Measurements from ENCODE around the gene PSMF1.

Gene PSMF1

GRCh38 chr20:1195226-1195625 is 76.8 kb downstream of the PSMF1 start:
- DNase-seq: no peak

DNA sequence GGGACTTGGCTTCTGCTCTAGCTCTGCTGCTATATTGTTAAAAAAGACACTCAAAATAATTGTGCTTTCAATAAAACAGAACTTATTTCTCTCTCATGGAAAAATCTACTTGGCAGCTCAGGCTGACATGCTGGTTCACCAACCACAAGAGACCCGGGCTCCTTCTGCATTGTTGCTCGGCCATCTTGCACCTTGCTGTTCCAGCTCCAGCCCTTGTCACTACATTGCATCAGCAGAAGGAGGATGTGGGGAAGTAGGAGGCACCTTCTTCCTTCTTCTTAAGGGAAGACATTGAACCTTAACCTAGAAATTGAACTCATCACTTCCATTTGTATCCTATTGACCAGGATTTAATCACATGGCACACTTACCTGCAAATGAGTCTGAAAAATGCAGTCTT is 78.2 kb downstream of the PSMF1 start:
- no peak for DNase-seq

GRCh38 chr20:1197801-1198200 is 79.4 kb downstream of the PSMF1 start:
- no peak for DNase-seq

GRCh38 chr20:1198751-1199150 is 80.3 kb downstream of the PSMF1 start:
- no peak for DNase-seq

DNA sequence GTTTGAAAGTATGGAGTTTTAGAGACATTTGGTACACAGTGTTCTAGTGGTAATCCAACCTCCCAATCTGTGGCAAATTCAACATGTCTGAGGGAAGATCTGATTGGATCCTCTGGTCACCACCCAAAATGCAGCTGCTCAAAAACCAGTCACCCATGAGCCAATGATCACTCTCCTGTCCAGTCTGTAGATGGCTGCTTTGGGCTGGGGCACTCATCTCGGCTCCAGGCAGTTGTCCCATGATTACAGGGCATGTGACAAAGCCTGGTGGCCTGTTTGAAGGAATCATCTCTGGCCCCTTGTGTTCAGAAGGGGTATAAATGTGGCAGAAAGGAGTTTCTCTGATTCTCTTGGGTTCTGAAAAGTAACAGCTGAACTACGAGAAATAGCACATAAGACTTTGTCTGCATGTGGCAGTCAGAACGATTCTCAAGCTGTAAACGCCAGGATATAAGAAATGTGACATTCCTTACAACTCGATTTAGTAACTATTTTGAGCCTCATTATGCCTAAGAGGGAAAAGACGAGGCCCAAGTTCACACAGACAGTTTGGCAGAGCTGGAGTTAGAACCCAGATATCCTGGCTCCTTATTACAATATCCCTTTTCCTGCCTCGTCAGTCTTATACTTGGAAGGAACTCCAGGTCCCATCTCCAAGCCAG is 80.9 kb downstream of the PSMF1 start:
- DNase-seq: no peak

DNA sequence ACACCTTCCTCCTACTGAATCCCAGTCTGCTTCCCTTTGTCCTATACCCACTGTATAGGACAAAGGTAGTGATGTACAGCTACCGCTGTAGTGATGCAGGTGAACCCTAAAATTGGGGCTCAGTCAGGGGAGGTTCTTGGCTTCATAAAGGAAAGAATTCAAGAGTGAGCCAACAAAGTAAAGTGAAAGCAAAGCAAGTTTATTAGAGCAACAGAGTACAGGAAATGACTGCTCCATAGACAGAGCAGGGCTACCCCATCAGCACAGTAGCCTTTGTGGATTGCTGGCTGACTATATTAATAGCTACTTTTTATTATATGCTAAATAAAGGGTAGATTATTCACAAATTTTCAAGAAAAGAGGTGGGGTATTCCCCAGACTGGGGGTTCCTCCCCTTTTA is 81.6 kb downstream of the PSMF1 start:
- DNase-seq: no peak

DNA sequence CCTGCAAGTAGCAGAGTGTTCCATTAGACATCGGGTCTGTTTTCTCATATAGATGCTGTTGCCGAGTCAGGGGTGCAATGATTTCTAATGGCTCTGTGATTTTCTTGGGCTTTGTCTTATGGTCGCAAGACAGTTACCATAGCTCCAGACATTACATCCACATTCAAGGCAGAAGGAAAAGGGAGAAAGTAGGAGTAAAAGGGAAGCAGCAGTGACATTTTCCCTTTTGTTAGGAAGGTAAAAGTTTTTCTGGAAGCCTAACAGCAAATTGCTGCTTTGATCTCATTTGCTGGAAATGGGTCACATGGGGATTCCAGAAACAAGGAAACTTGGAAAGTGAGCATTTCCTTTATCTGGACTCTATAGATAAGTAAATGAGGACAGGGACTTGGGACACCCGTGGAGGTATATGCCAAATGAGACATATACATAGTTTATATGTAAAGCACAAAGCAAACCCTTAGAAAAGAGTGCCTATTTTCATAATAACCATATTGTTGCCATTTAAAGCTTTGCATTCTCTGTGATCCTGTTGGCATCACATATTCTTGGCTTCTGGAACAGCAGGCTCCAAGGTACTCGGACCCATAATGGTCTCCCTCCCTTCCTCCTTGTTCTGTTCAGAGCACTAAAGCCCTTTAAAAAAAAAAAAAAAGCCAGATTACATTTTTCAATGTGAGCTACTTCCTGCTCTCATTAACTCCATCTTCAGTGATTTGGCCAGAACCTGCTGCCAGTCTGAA is 84.5 kb downstream of the PSMF1 start, which contains the start of gene C20orf202:
Gene C20orf202 (plus strand): TSS at position 693 of the 743 bp plus-strand sequence. CDS start 132 bp downstream, outside the sequence.
- no peak for DNase-seq

DNA sequence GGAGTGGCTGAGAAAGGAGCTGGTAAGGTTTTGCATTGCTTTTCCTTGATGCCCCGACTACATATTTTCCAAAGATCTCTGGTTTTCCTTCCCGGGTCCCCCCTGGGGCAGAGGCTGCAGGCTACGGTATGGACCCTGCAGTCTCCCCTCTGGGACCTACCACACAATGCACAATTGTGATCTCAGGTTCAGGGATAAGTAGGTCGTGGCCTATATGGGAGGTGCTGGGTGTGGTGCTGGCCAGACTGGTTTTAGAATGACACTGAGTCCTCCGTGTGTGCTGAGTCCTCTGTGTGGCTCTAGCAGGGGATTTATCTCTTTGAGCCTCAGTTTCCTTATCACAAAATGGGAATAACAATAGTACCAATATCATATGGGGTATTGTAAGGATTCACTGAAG is 85.2 kb downstream of the PSMF1 start:
- DNase-seq: no peak

DNA sequence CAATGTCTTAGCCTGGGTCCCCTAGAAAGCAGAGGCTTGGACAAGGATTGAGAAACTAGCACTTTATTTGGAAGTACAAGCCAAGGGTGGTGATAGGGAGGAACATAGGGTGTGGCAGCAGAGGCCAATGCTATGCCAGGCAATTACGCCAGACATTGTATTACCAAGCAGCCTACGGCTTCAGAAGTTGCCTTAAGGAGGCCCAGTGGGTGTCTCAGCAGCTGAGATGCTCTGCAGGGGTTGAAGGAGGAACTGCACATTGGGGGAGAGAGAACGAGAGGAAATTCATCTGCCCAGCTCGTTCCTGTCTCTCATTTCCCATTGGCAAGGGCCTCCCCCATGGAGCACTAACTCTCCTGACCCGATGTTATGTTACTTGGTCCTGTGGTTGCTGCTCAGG is 85.7 kb downstream of the PSMF1 start:
- no peak for DNase-seq

DNA sequence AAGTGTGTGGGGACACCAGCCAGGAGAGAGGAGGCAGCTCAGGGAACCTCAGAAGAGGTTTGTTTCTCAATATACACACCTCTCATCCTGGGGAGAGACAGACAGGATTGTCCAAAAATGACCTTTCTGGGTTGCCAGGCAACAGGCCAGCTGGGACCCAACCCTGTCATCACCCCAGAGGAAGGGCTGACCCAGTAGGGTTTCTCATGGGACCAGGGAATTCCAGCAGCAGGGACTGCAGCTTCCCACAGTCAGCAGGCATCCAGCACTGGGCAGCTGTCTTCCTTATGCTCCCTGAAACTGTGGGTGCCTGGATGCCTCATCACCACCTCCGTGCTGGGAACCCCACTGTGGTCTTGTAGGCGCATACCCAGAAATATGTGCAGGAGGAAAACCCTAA is 86.2 kb downstream of the PSMF1 start:
- no peak for DNase-seq

GRCh38 chr20:1205802-1206201 is 87.4 kb downstream of the PSMF1 start:
- no peak for DNase-seq

- DNase-seq: no peak
Observed at GRCh38 chr20:1206366-1207148, 88.2 kb downstream of the PSMF1 start.

DNA sequence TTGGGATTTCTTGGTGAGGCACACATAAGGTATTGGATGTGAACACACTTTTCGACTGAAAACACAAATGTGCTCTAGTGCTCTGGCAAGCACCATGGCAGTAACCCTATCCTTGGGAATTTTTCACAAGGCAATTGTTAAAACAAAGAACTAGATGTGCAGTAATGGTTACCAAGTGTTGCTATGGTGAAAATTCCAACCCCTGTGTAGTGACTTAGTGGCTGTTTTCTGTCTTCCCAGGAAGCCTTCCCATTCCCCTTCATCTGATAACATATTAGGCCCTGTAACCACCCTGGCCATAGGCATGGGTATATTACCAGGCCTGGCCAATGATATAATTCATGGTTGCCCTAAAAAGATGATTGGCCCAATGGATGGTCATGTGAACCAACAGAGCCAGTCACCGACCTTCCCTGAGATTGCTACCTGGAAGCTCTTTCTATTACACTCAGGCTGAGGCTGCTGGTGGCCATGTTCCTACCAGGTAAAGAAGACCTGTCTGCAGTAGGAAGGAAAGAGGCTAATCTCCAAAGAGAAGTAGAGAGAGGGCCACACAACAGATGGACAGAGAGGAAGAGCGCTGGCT is 89.0 kb downstream of the PSMF1 start:
- DNase-seq: no peak

DNA sequence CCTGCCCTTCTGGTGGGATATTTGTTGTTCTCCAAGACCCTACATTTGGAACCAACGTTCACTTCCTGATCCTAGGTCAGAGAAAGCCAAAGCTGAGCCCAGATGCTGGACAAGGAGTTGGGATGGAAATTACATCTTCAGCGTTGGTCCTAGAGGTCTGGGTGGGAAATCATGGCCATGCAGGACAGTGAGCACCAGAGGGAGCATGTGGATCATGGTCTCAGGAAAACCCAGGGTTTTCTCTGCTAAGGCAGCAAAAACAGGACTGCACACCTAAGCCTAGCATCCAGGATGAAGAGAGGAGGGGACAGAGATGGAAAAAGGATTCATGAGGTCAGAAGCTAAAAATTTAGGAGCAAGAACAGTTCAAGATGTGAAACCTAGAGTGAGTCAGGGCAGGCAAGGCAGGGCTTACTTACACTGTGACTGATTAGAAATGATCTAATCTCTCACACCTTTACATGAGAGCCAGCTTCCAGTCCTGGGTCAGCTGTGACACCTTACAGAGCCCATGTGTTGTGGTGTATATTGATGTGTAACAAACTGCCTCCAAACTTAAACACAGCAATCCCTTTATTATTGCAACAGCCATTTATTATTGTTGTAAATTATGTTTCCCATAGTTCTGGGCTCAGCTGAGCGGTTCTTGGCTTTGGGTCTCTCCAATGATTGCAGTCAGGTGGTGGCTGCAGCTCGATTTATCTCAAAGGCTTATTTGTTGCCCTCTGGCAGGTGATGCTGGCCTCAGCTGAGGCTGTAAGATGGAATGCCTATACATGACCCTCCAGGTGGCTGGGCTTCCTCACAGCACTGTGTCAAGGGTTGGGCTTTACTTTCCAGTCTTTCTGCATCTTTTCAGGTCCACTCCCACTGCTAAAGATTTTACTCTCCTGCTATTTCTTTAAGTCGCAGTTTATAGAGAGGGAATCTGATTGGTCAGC is 91.3 kb downstream of the PSMF1 start:
- peak in 1 of 2 experiments; percentile 7 for DNase-seq

DNA sequence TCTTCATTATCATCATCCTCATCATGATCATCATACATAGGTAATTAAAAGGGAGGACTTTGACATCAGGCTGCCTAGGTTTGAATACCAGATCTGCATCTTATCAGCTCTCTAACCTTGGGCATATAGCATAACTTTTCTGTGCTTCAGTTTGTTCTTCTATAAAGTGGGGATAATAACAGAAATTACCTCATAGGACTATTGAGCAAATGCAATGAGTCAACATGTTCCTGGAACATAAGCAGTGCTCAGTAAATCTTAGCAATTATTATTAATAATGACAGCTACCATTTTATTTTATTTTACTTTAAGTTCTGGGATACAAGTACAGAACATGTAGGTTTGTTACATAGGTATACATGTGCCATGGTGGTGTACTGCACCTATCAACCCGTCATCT is 92.1 kb downstream of the PSMF1 start:
- DNase-seq: no peak

- no peak for DNase-seq
Observed at GRCh38 chr20:1212023-1212422, 93.6 kb downstream of the PSMF1 start.

- DNase-seq: peak; percentile 58 to 66
Observed at GRCh38 chr20:1212607-1213396, 94.4 kb downstream of the PSMF1 start.

DNA sequence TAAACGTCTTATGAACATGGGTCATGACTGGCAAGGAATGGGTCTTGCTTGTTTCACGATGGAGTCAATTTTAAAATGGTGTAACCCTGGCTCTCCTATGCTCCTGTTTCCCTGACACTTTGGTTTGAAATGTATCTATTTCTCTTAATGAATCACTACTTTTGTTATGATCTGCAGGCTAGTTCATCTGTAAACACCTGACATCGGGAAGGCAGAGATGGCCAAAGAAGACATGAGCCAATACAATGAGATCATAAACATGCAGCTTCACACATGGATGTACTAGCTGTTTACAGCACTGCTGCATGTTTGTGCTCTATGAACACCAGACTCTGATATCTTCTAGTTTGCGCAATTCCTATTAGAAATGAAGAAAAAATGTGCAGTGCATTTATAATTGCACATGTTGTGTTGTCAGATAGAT is 96.4 kb downstream of the PSMF1 start:
- no peak for DNase-seq

- no peak for DNase-seq
Observed at GRCh38 chr20:1215386-1216170, 97.2 kb downstream of the PSMF1 start.
